IMR-90 (cell line): Measurements from ENCODE around the gene NFIA. TPM values are rescaled to one million over a fixed set of nuclear protein-coding genes. Genes with fewer than 3 reads are reported as not detected.

ENCODE experiments used
- ATAC-seq: fragments of 200-7000 bp; cut with Tn5 transposase; 2 replicates; pipeline ENCODE4 v1.9.1; 2020; ENCODE audit warnings: low read depth, mild to moderate bottlenecking, moderate library complexity
- BruUV-seq: library from RNA; stranded (reverse); fragments of 400-500 nt; replicated peaks from 2 replicates; lab custom pipeline; 2021; lab: Mats Ljungman, UMichigan
- CTCF ChIA-PET: fragments of 300-600 bp; formaldehyde crosslinking; extraction: SDS; loops from one replicate; lab custom pipeline; 2021; ENCODE audit warnings: antibody characterized with exemption; lab: Yijun Ruan, JAX
- POLR2A ChIA-PET: fragments of 300-600 bp; sonication (Branson Sonifier 250); formaldehyde crosslinking; loops from one replicate; lab custom pipeline; 2022; ENCODE audit warnings: antibody characterized with exemption; ENCODE audit not compliant: unreplicated experiment; lab: Charles Lee
- DNase-seq: peaks from one replicate; pipeline ENCODE4 v3.0.0; 2013
- H2AFZ ChIP-seq: replicated peaks from 2 replicates; pipeline ENCODE3; 2013; ENCODE audit warnings: low read length, mild to moderate bottlenecking; ENCODE audit not compliant: poor library complexity
- H2AK5ac ChIP-seq: 2 replicates; pipeline ENCODE4 v1.6.1; 2013; ENCODE audit warnings: low read depth, low read length, inconsistent platforms
- H2AK9ac ChIP-seq: replicated peaks from 2 replicates; pipeline ENCODE3; 2013; ENCODE audit warnings: mild to moderate bottlenecking, low read depth, low read length, moderate library complexity; ENCODE audit not compliant: poor library complexity
- H2BK120ac ChIP-seq: 2 replicates; pipeline ENCODE4 v1.6.1; 2013; ENCODE audit warnings: low read depth, low read length, inconsistent platforms
- H2BK15ac ChIP-seq: 3 replicates; pipeline ENCODE4 v1.6.1; 2013; ENCODE audit warnings: low read depth, low read length, inconsistent platforms
- H2BK20ac ChIP-seq: 2 replicates; pipeline ENCODE4 v1.6.1; 2013; ENCODE audit warnings: low read depth, mild to moderate bottlenecking, inconsistent platforms, low read length, moderate library complexity
- H2BK5ac ChIP-seq: 2 replicates; pipeline ENCODE4 v1.6.1; 2013; ENCODE audit warnings: mild to moderate bottlenecking, low read depth, low read length, inconsistent platforms; ENCODE audit not compliant: poor library complexity, severe bottlenecking
- H3K14ac ChIP-seq: replicated peaks from 2 replicates; pipeline ENCODE4 v1.6.1; 2013; ENCODE audit warnings: low read depth, low read length, inconsistent platforms
- H3K18ac ChIP-seq: 2 replicates; pipeline ENCODE4 v1.6.1; 2013; ENCODE audit warnings: low read depth, low read length, control low read depth
- H3K23ac ChIP-seq: 2 replicates; pipeline ENCODE4 v1.6.1; 2013; ENCODE audit warnings: low read depth, low read length, inconsistent platforms
- H3K27ac ChIP-seq: 2 replicates; pipeline ENCODE4 v1.5.1; 2013; ENCODE audit warnings: mild to moderate bottlenecking, control low read depth, low read length; ENCODE audit not compliant: insufficient read depth
- H3K27me3 ChIP-seq: 2 replicates; pipeline ENCODE4 v1.6.1; 2013; ENCODE audit warnings: low read length; ENCODE audit not compliant: control insufficient read depth, insufficient read depth
- H3K36me3 ChIP-seq: 2 replicates; pipeline ENCODE4 v1.6.1; 2013; ENCODE audit warnings: low read length, mixed read lengths; ENCODE audit not compliant: control insufficient read depth, insufficient read depth
- H3K4ac ChIP-seq: 2 replicates; pipeline ENCODE4 v1.6.1; 2013; ENCODE audit warnings: low read depth, low read length, inconsistent platforms
- H3K4me1 ChIP-seq: 2 replicates; pipeline ENCODE4 v1.6.1; 2013; ENCODE audit warnings: low read length, mixed read lengths; ENCODE audit not compliant: control insufficient read depth, insufficient read depth
- H3K4me2 ChIP-seq: 2 replicates; pipeline ENCODE4 v1.6.1; 2013; ENCODE audit warnings: low read depth, mild to moderate bottlenecking, control low read depth, low read length, moderate library complexity
- H3K4me3 ChIP-seq: 2 replicates; pipeline ENCODE4 v1.5.1; 2013; ENCODE audit warnings: low read depth, mild to moderate bottlenecking, control low read depth, low read length, moderate library complexity; ENCODE audit not compliant: insufficient read depth
- H3K56ac ChIP-seq: 2 replicates; pipeline ENCODE4 v1.6.1; 2013; ENCODE audit warnings: low read length, inconsistent platforms; ENCODE audit not compliant: insufficient read depth; ENCODE audit errors: extremely low read depth
- H3K79me1 ChIP-seq, 2 experiments: 2 replicates each; pipeline ENCODE4 v1.6.1; 2013; ENCODE audit warnings: low read length in 2 of 2, inconsistent platforms in 1 of 2, low read depth in 1 of 2
- H3K9ac ChIP-seq: 2 replicates; pipeline ENCODE4 v1.6.1; 2013; ENCODE audit warnings: low read depth, low read length, control low read depth
- H3K9me1 ChIP-seq: 2 replicates; pipeline ENCODE4 v1.6.1; 2013; ENCODE audit warnings: low read length, inconsistent platforms; ENCODE audit not compliant: insufficient read depth
- H3K9me3 ChIP-seq: 2 replicates; pipeline ENCODE4 v1.6.1; 2013; ENCODE audit warnings: low read length; ENCODE audit not compliant: control insufficient read depth, insufficient read depth
- H4K20me1 ChIP-seq: 2 replicates; pipeline ENCODE4 v1.6.1; 2013; ENCODE audit warnings: low read length, inconsistent platforms; ENCODE audit not compliant: insufficient read depth
- H4K5ac ChIP-seq: 2 replicates; pipeline ENCODE4 v1.6.1; 2013; ENCODE audit warnings: mild to moderate bottlenecking, low read depth, low read length, control low read depth
- H4K8ac ChIP-seq, 2 experiments: 2 replicates each; pipeline ENCODE4 v1.6.1; 2013; ENCODE audit warnings: low read depth in 2 of 2, low read length in 2 of 2, control low read depth in 1 of 2, inconsistent platforms in 1 of 2
- H4K91ac ChIP-seq: 2 replicates; pipeline ENCODE4 v1.6.1; 2013; ENCODE audit warnings: low read depth, low read length, inconsistent platforms; ENCODE audit not compliant: insufficient read depth
- BHLHE40 ChIP-seq: fragments of 150-350 bp; IDR thresholded peaks from 2 replicates; pipeline ENCODE4 v1.6.1; 2016; ENCODE audit warnings: mild to moderate bottlenecking, low read depth, low read length
- CEBPB ChIP-seq: IDR thresholded peaks from 2 replicates; pipeline ENCODE4 v1.6.1; 2012; ENCODE audit warnings: low read depth, low read length, improper control_type of control experiment
- CHD1 ChIP-seq: IDR thresholded peaks from 2 replicates; pipeline ENCODE4 v1.6.1; 2012; ENCODE audit warnings: low read depth, low read length, improper control_type of control experiment
- FOS ChIP-seq: fragments of 150-350 bp; IDR thresholded peaks from 2 replicates; pipeline ENCODE4 v1.6.1; 2016; ENCODE audit warnings: low read depth, low read length
- MAFK ChIP-seq: IDR thresholded peaks from 2 replicates; pipeline ENCODE4 v1.6.1; 2012; ENCODE audit warnings: low read depth, low read length, improper control_type of control experiment
- MAZ ChIP-seq: IDR thresholded peaks from 2 replicates; pipeline ENCODE4 v1.6.1; 2012; ENCODE audit warnings: low read depth, mild to moderate bottlenecking, low read length, improper control_type of control experiment, moderate library complexity, borderline replicate concordance
- MXI1 ChIP-seq: IDR thresholded peaks from 2 replicates; pipeline ENCODE4 v1.6.1; 2012; ENCODE audit warnings: low read depth, mild to moderate bottlenecking, low read length, moderate library complexity, borderline replicate concordance
- NFE2L2 ChIP-seq: fragments of 150-350 bp; IDR thresholded peaks from 2 replicates; pipeline ENCODE4 v1.6.1; 2016; ENCODE audit warnings: low read depth, mild to moderate bottlenecking, low read length
- POLR2A ChIP-seq: IDR thresholded peaks from 2 replicates; pipeline ENCODE4 v1.6.1; 2012; ENCODE audit warnings: mild to moderate bottlenecking, low read depth, low read length
- RAD21 ChIP-seq: IDR thresholded peaks from 2 replicates; pipeline ENCODE4 v1.6.1; 2012; ENCODE audit warnings: low read length, improper control_type of control experiment
- RCOR1 ChIP-seq: IDR thresholded peaks from 2 replicates; pipeline ENCODE4 v1.6.1; 2012; ENCODE audit warnings: mild to moderate bottlenecking, low read length, improper control_type of control experiment; ENCODE audit not compliant: insufficient replicate concordance
- RFX5 ChIP-seq: IDR thresholded peaks from 2 replicates; pipeline ENCODE4 v1.8.0; 2012; ENCODE audit warnings: low read depth, mild to moderate bottlenecking, low read length, moderate library complexity
- SMC3 ChIP-seq: fragments of 150-350 bp; IDR thresholded peaks from 2 replicates; pipeline ENCODE4 v1.6.1; 2016; ENCODE audit warnings: low read depth, mild to moderate bottlenecking, antibody characterized with exemption, low read length, moderate library complexity
- WGBS, 2 experiments: methylation state at CpG; one replicate each; pipeline versions ENCODE4 v1.1.5 to v1.1.7; 2013; ENCODE audit warnings: missing lambda C conversion rate in 2 of 2; ENCODE audit not compliant: insufficient read length in 1 of 2; ENCODE audit errors: extremely low coverage in 2 of 2; 5-methylcytosine and 5-hydroxymethylcytosine counted together
- dilution Hi-C: fragments of 300-500 bp; cut with HindIII; formaldehyde crosslinking; loops from one replicate; pipeline ENCODE4 v1.14.3; 2018; ENCODE audit warnings: low sequenced_read_pairs; ENCODE audit not compliant: unreplicated experiment
- in situ Hi-C: fragments of 300-500 bp; cut with MboI; formaldehyde crosslinking; loops from 3 replicates; pipeline ENCODE4 v1.14.3; 2019; ENCODE audit warnings: low sequenced_read_pairs, inconsistent platforms, mixed read lengths
- intact Hi-C: fragments of 100-400 bp; cut with micrococcal nuclease; formaldehyde crosslinking; loops from 2 replicates; pipeline ENCODE4 v1.10.0; 2022
- polyA plus RNA-seq, 3 experiments: library from polyadenylated mRNA; depleted of rRNA; stranded (reverse); fragments of >200 nt; gene quantifications; 2 replicates each; pipeline ENCODE4 v1.2.3, GENCODE V29; 2012; ENCODE audit warnings: low replicate concordance in 1 of 3
- total RNA-seq: library from RNA; depleted of rRNA; stranded (reverse); fragments of >200 nt; gene quantifications from 2 replicates; pipeline ENCODE4 v1.2.3, GENCODE V29; 2012
- TF ChIP-seq, protein P1 (sequence below): conservative IDR thresholded peaks from 2 replicates; pipeline ENCODE4 v1.5.1; 2012; ENCODE audit warnings: mild to moderate bottlenecking, low read depth, low read length, improper control_type of control experiment
- TF ChIP-seq, protein P2 (sequence below): fragments of 150-350 bp; IDR thresholded peaks from 2 replicates; pipeline ENCODE4 v1.6.1; 2016; ENCODE audit warnings: low read depth, mild to moderate bottlenecking, low read length, moderate library complexity, borderline replicate concordance
- TF ChIP-seq, protein P3 (sequence below): fragments of 150-350 bp; IDR thresholded peaks from 2 replicates; pipeline ENCODE4 v1.6.1; 2017; ENCODE audit warnings: mild to moderate bottlenecking, antibody characterized with exemption, low read length, low read depth

NFIA gene
- total and polyA plus RNA-seq, 2 of the 4 experiments (the other 2 are of a cell fraction): 1.6 to 2.2 TPM

DNA sequence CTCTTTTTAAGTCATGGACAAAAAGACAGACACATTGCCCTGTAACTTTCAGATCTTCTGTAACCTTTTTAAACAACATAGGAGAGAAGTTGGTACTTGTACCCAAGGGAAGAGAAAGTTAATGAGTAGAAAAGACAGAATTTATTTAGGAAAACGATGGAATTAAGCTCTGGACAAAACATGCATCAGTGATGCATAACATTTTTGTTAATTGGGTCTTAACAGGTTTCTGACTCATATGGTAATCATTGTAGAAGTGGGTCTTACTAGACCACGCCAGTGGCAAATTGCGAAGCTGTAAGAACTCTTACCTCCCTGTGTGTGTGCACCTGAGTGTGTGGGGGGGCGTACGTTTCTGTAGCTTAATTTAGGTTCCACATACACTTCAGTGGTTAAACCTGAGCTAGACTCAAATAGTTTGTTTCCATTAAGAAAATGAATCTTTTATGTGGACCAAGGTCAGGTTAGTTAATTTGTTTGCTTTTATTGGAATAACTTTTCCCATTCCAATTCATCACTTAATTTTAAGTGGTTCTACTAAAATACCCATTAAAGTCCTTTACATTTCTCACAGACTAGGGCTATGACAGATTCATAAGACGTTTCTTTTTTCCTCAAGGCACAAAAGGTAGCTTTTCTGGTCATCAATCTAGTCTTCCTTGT, 48.1 kb downstream of the NFIA start:
- 60% methylated on average over 1 of the region's 6 CpGs; no CpG with 5 or more reads in 1 of the 2 experiments for WGBS, 2 experiments
- Histone ChIP-seq H3K4ac (no peak overlapping the region), H2BK5ac (no peak overlapping the region), H4K5ac (no peak overlapping the region), H4K8ac (no peak overlapping the region), H3K4me2 (no peak overlapping the region), H3K9ac (no peak overlapping the region), H3K4me3 (no peak overlapping the region), H3K56ac (no peak overlapping the region), H4K91ac (no peak overlapping the region), H3K27me3 (no peaks in the 10 kb centered on the region), H4K20me1 (no peaks in the 10 kb centered on the region), H3K27ac (no peak overlapping the region), H2BK20ac (no peak overlapping the region), H2BK15ac (no peak overlapping the region), H2AFZ (no peak overlapping the region), H2AK9ac (no peak overlapping the region), H3K18ac (no peak overlapping the region), H3K9me1 (no peaks in the 10 kb centered on the region), H3K23ac (no peak overlapping the region), H3K79me1 (no peaks in the 10 kb centered on the region), H3K14ac (no peak overlapping the region), H2BK120ac (no peak overlapping the region), H3K9me3 (no peaks in the 10 kb centered on the region), H2AK5ac (no peak overlapping the region), H3K4me1 (no peaks in the 10 kb centered on the region; the same call in 1 of the 2 replicates), H3K36me3 (no peaks in the 10 kb centered on the region)
- no TSS peak for BruUV-seq
- ATAC-seq: no peak
- intact Hi-C loops (no loop called here), dilution Hi-C loops (no loop called here), in situ Hi-C loops (no loop called here)
- POLR2A ChIA-PET: no interaction called here
- CTCF ChIA-PET: no interaction called here
- TF ChIP-seq MAFK (no peak), RFX5 (no peak), CEBPB (no peak), MAZ (no peak), RCOR1 (no peak), BHLHE40 (no peak), MXI1 (no peak), NFE2L2 (no peak), SMC3 (no peak), CHD1 (no peak), POLR2A (no peak), RAD21 (no peak), FOS (no peak)
- TF ChIP-seq, protein P1, sequence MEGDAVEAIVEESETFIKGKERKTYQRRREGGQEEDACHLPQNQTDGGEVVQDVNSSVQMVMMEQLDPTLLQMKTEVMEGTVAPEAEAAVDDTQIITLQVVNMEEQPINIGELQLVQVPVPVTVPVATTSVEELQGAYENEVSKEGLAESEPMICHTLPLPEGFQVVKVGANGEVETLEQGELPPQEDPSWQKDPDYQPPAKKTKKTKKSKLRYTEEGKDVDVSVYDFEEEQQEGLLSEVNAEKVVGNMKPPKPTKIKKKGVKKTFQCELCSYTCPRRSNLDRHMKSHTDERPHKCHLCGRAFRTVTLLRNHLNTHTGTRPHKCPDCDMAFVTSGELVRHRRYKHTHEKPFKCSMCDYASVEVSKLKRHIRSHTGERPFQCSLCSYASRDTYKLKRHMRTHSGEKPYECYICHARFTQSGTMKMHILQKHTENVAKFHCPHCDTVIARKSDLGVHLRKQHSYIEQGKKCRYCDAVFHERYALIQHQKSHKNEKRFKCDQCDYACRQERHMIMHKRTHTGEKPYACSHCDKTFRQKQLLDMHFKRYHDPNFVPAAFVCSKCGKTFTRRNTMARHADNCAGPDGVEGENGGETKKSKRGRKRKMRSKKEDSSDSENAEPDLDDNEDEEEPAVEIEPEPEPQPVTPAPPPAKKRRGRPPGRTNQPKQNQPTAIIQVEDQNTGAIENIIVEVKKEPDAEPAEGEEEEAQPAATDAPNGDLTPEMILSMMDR: no peak
- TF ChIP-seq, protein P2, sequence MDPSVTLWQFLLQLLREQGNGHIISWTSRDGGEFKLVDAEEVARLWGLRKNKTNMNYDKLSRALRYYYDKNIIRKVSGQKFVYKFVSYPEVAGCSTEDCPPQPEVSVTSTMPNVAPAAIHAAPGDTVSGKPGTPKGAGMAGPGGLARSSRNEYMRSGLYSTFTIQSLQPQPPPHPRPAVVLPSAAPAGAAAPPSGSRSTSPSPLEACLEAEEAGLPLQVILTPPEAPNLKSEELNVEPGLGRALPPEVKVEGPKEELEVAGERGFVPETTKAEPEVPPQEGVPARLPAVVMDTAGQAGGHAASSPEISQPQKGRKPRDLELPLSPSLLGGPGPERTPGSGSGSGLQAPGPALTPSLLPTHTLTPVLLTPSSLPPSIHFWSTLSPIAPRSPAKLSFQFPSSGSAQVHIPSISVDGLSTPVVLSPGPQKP: no peak
- TF ChIP-seq, protein P3, sequence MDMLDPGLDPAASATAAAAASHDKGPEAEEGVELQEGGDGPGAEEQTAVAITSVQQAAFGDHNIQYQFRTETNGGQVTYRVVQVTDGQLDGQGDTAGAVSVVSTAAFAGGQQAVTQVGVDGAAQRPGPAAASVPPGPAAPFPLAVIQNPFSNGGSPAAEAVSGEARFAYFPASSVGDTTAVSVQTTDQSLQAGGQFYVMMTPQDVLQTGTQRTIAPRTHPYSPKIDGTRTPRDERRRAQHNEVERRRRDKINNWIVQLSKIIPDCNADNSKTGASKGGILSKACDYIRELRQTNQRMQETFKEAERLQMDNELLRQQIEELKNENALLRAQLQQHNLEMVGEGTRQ: no peak
- DNase-seq: no peak
